Measurements from ENCODE around the gene INPP4B.

Gene INPP4B

GRCh38 chr4:142041788-142042187 lies 804.3 kb downstream of the INPP4B start:
- H3K79me2 ChIP-seq (ENCODE audit: control insufficient read depth, insufficient read depth, low read length, poor library complexity) = no peaks in the 10 kb centered on the region
- H4K12ac ChIP-seq (ENCODE audit: low read depth, low read length) = no peak overlapping the region
- WGBS (ENCODE audit: extremely low coverage, insufficient coverage, insufficient read length) = no CpG with 5 or more reads among the region's 1 CpG
- H3K4ac ChIP-seq (ENCODE audit: low read depth, low read length) = no peak overlapping the region
- no peak overlapping the region for H3K9ac ChIP-seq (ENCODE audit: low read length)
- H3K4me3 ChIP-seq (ENCODE audit: low read depth, low read length) = no peak overlapping the region
- H3K27ac ChIP-seq (ENCODE audit: low read depth, low read length) = no peak overlapping the region
- no peak overlapping the region for H3K18ac ChIP-seq (ENCODE audit: low read length)
- H2BK120ac ChIP-seq (ENCODE audit: insufficient read depth, low read length, poor library complexity) = no peak overlapping the region
- H4K91ac ChIP-seq (ENCODE audit: low read depth, low read length) = no peak overlapping the region
- no peak overlapping the region for H4K8ac ChIP-seq (ENCODE audit: low read depth, low read length)
- no peaks in the 10 kb centered on the region for H3K27me3 ChIP-seq (ENCODE audit: insufficient read depth, low read length)
- H3K79me1 ChIP-seq (ENCODE audit: low read length) = no peaks in the 10 kb centered on the region
- no peak overlapping the region for H2AK5ac ChIP-seq (ENCODE audit: low read length)
- no peak overlapping the region for H2BK5ac ChIP-seq (ENCODE audit: low read depth, low read length, poor library complexity)
- no peak overlapping the region for H2BK12ac ChIP-seq (ENCODE audit: low read length)
- no peak overlapping the region for H2AFZ ChIP-seq (ENCODE audit: insufficient read depth, low read length, poor library complexity)
- no peaks in the 10 kb centered on the region for H3K36me3 ChIP-seq (ENCODE audit: control insufficient read depth in 1 of 2, insufficient read depth in 2 of 2, low read length in 2 of 2)
- no peak for DNase-seq
- no peaks in the 10 kb centered on the region for H3K9me3 ChIP-seq (ENCODE audit: insufficient read depth, low read depth, low read length)
- H3K23ac ChIP-seq (ENCODE audit: low read length) = no peak overlapping the region
- H3K4me1 ChIP-seq (ENCODE audit: control insufficient read depth in 1 of 2, insufficient read depth in 2 of 2, low read length in 2 of 2) = no peaks in the 10 kb centered on the region
- H3K14ac ChIP-seq (ENCODE audit: low read length) = no peak overlapping the region
- no peak overlapping the region for H3K4me2 ChIP-seq (ENCODE audit: low read length)

DNA sequence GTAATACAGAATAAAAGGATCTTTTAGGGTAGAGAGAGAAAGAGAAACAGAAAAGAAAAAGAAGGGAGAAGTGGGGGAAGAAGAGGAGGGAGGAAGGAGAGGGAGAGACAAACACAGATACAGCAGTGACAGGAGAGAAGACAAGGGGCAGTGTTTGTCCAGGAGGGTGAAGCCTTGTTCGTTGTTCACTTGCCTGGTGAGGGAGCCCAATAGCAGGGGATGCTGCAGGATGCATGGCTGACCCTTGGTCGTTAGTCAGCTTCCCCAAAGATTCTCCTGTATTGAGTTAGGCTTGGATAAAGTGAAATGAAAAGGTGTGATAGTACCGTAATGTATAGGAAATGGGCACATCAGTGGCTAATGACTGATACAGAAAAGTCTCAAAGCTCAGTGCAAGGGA lies 806.1 kb downstream of the INPP4B start:
- Histone ChIP-seq H2AFZ (ENCODE audit: insufficient read depth, low read length, poor library complexity) (no peak overlapping the region), H3K4me2 (ENCODE audit: low read length) (no peak overlapping the region), H3K27ac (ENCODE audit: low read depth, low read length) (no peak overlapping the region), H3K18ac (ENCODE audit: low read length) (no peak overlapping the region), H2BK5ac (ENCODE audit: low read depth, low read length, poor library complexity) (no peak overlapping the region), H3K4me3 (ENCODE audit: low read depth, low read length) (no peak overlapping the region), H4K12ac (ENCODE audit: low read depth, low read length) (no peak overlapping the region), H4K91ac (ENCODE audit: low read depth, low read length) (no peak overlapping the region), H3K9ac (ENCODE audit: low read length) (no peak overlapping the region), H3K4ac (ENCODE audit: low read depth, low read length) (no peak overlapping the region), H4K8ac (ENCODE audit: low read depth, low read length) (no peak overlapping the region), H3K27me3 (ENCODE audit: insufficient read depth, low read length) (no peaks in the 10 kb centered on the region), H3K79me1 (ENCODE audit: low read length) (no peaks in the 10 kb centered on the region), H3K14ac (ENCODE audit: low read length) (no peak overlapping the region), H3K9me3 (ENCODE audit: insufficient read depth, low read depth, low read length) (no peaks in the 10 kb centered on the region), H3K23ac (ENCODE audit: low read length) (no peak overlapping the region), H3K4me1 (ENCODE audit: control insufficient read depth in 1 of 2, insufficient read depth in 2 of 2, low read length in 2 of 2) (no peaks in the 10 kb centered on the region), H2BK12ac (ENCODE audit: low read length) (no peak overlapping the region), H3K79me2 (ENCODE audit: control insufficient read depth, insufficient read depth, low read length, poor library complexity) (no peaks in the 10 kb centered on the region), H2BK120ac (ENCODE audit: insufficient read depth, low read length, poor library complexity) (no peak overlapping the region), H3K36me3 (ENCODE audit: control insufficient read depth in 1 of 2, insufficient read depth in 2 of 2, low read length in 2 of 2) (no peaks in the 10 kb centered on the region), H2AK5ac (ENCODE audit: low read length) (no peak overlapping the region)
- DNase-seq = no peak
- no CpG with 5 or more reads among the region's 3 CpGs for WGBS (ENCODE audit: extremely low coverage, insufficient coverage, insufficient read length)

DNA sequence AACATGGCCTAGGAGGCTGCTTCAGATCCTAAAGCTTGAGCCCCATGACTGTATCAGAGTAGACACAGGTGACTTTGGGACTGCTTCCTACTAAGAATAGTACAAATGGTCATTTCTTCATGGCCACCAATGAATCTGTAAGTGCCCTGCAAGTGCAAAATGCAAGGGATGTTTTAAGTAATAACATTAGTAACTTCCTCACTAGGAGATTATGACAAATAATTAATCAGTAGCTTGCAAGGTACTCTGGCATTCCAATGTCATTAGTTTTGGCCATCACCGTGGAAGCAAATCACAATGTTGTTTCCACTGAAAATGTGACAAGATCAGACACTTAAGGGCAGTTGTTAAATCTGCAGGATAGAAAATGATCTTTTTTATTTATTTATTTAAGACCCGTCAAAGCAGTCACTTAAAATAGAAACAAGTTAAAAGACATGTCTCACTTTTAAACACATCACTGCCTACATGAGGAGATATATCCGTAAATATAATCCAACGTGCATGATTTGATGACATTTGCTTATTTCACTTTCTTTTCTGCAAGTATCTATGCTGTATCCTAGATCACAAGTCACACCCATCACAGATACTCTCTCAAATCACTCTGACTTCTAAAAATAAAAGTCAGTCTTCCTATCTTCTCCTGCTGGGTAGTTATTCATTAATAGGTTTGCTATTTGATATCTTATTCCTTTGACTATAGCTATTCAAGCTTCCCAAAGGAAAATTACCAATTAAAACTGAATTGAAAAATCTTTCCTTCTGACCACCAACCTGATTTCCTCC lies 809.1 kb downstream of the INPP4B start:
- Histone ChIP-seq H2AK5ac (ENCODE audit: low read length) (no peak overlapping the region), H4K8ac (ENCODE audit: low read depth, low read length) (no peak overlapping the region), H3K4me1 (ENCODE audit: control insufficient read depth in 1 of 2, insufficient read depth in 2 of 2, low read length in 2 of 2) (no peaks in the 10 kb centered on the region), H2BK5ac (ENCODE audit: low read depth, low read length, poor library complexity) (no peak overlapping the region), H4K12ac (ENCODE audit: low read depth, low read length) (no peak overlapping the region), H2BK12ac (ENCODE audit: low read length) (no peak overlapping the region), H3K79me2 (ENCODE audit: control insufficient read depth, insufficient read depth, low read length, poor library complexity) (no peaks in the 10 kb centered on the region), H2BK120ac (ENCODE audit: insufficient read depth, low read length, poor library complexity) (no peak overlapping the region), H4K91ac (ENCODE audit: low read depth, low read length) (no peak overlapping the region), H3K4ac (ENCODE audit: low read depth, low read length) (no peak overlapping the region), H3K4me2 (ENCODE audit: low read length) (no peak overlapping the region), H3K23ac (ENCODE audit: low read length) (no peak overlapping the region), H3K9me3 (ENCODE audit: insufficient read depth, low read depth, low read length) (peaks cover 2% of the 10 kb centered on the region), H3K36me3 (ENCODE audit: control insufficient read depth in 1 of 2, insufficient read depth in 2 of 2, low read length in 2 of 2) (no peaks in the 10 kb centered on the region), H3K79me1 (ENCODE audit: low read length) (no peaks in the 10 kb centered on the region), H3K9ac (ENCODE audit: low read length) (no peak overlapping the region), H3K14ac (ENCODE audit: low read length) (no peak overlapping the region), H3K27ac (ENCODE audit: low read depth, low read length) (no peak overlapping the region), H2AFZ (ENCODE audit: insufficient read depth, low read length, poor library complexity) (no peak overlapping the region), H3K4me3 (ENCODE audit: low read depth, low read length) (no peak overlapping the region), H3K27me3 (ENCODE audit: insufficient read depth, low read length) (no peaks in the 10 kb centered on the region), H3K18ac (ENCODE audit: low read length) (no peak overlapping the region)
- DNase-seq = no peak
- WGBS (ENCODE audit: extremely low coverage, insufficient coverage, insufficient read length) = no CpG with 5 or more reads among the region's 4 CpGs

DNA sequence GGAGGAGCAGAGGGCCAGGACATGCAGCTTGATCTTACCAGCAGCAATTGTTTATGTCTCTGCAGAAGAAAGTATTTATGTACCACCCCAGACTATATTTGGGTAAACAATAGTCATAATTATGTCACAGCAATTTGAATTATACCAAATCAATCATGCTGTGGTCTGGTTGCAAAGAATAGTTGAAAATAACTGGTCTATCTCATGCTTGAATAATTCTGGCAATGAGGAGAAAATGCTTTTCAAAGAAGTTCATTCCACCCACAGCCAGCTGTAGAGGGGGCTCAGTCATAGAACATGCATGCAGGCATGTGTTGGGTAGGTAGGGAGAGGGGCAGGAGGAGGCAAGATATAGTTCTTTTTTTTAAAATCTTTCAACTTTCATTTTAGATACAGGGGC lies 810.5 kb downstream of the INPP4B start:
- no peaks in the 10 kb centered on the region for H3K36me3 ChIP-seq (ENCODE audit: control insufficient read depth in 1 of 2, insufficient read depth in 2 of 2, low read length in 2 of 2)
- no peak overlapping the region for H3K27ac ChIP-seq (ENCODE audit: low read depth, low read length)
- no peak overlapping the region for H4K12ac ChIP-seq (ENCODE audit: low read depth, low read length)
- H2AFZ ChIP-seq (ENCODE audit: insufficient read depth, low read length, poor library complexity) = no peak overlapping the region
- H3K4me2 ChIP-seq (ENCODE audit: low read length) = no peak overlapping the region
- H4K8ac ChIP-seq (ENCODE audit: low read depth, low read length) = no peak overlapping the region
- H3K4me3 ChIP-seq (ENCODE audit: low read depth, low read length) = no peak overlapping the region
- no peak overlapping the region for H3K18ac ChIP-seq (ENCODE audit: low read length)
- H4K91ac ChIP-seq (ENCODE audit: low read depth, low read length) = no peak overlapping the region
- no peak overlapping the region for H3K9ac ChIP-seq (ENCODE audit: low read length)
- no peak overlapping the region for H2BK12ac ChIP-seq (ENCODE audit: low read length)
- H3K79me1 ChIP-seq (ENCODE audit: low read length) = no peaks in the 10 kb centered on the region
- H3K23ac ChIP-seq (ENCODE audit: low read length) = no peak overlapping the region
- no peaks in the 10 kb centered on the region for H3K27me3 ChIP-seq (ENCODE audit: insufficient read depth, low read length)
- no peaks in the 10 kb centered on the region for H3K4me1 ChIP-seq (ENCODE audit: control insufficient read depth in 1 of 2, insufficient read depth in 2 of 2, low read length in 2 of 2)
- no peaks in the 10 kb centered on the region for H3K79me2 ChIP-seq (ENCODE audit: control insufficient read depth, insufficient read depth, low read length, poor library complexity)
- H2BK5ac ChIP-seq (ENCODE audit: low read depth, low read length, poor library complexity) = no peak overlapping the region
- no peak overlapping the region for H3K4ac ChIP-seq (ENCODE audit: low read depth, low read length)
- H2BK120ac ChIP-seq (ENCODE audit: insufficient read depth, low read length, poor library complexity) = no peak overlapping the region
- no peak overlapping the region for H2AK5ac ChIP-seq (ENCODE audit: low read length)
- peaks cover 2% of the 10 kb centered on the region for H3K9me3 ChIP-seq (ENCODE audit: insufficient read depth, low read depth, low read length)
- no peak for DNase-seq
- H3K14ac ChIP-seq (ENCODE audit: low read length) = no peak overlapping the region
